SK-N-SH treated with all-trans-retinoic acid at 6 μM for 48 hours (cell line): Measurements from ENCODE around the gene RHBDL1.

ENCODE experiments used
- ATAC-seq: fragments of 200-7000 bp; cut with Tn5 transposase; 3 replicates; pipeline ENCODE4 v1.9.1; 2020; ENCODE audit warnings: mild to moderate bottlenecking, moderate library complexity
- ARNTL ChIP-seq: fragments of 450-650 bp; formaldehyde crosslinking; IDR thresholded peaks from 2 replicates; pipeline ENCODE4 v1.5.0; 2020; ENCODE audit warnings: low read depth, mild to moderate bottlenecking, moderate library complexity, borderline replicate concordance
- BACH2 ChIP-seq: fragments of 250-450 bp; sonication (Bioruptor Pico); IDR thresholded peaks from 2 replicates; pipeline ENCODE4 v1.9.0; 2021; ENCODE audit warnings: mild to moderate bottlenecking, borderline replicate concordance
- CSDC2 ChIP-seq: fragments of 250-450 bp; sonication (Bioruptor Pico); IDR thresholded peaks from 2 replicates; pipeline ENCODE4 v1.5.0; 2020; ENCODE audit warnings: mild to moderate bottlenecking, moderate library complexity
- ESRRG ChIP-seq: fragments of 250-450 bp; sonication (Bioruptor Pico); IDR thresholded peaks from 2 replicates; pipeline ENCODE4 v1.6.1; 2021; ENCODE audit warnings: mild to moderate bottlenecking
- GLIS3 ChIP-seq: fragments of 250-450 bp; sonication (Bioruptor Pico); IDR thresholded peaks from 2 replicates; pipeline ENCODE4 v1.5.0; 2020; ENCODE audit warnings: mild to moderate bottlenecking, moderate library complexity
- ISL1 ChIP-seq: fragments of 250-450 bp; sonication (Bioruptor Pico); IDR thresholded peaks from 2 replicates; pipeline ENCODE4 v2.1.2; 2022; ENCODE audit warnings: mild to moderate bottlenecking, moderate library complexity
- OSR1 ChIP-seq: fragments of 250-450 bp; sonication (Bioruptor Pico); IDR thresholded peaks from 2 replicates; pipeline ENCODE4 v1.8.0; 2022; ENCODE audit warnings: moderate library complexity, mild to moderate bottlenecking, inconsistent platforms
- PPARA ChIP-seq: fragments of 250-450 bp; sonication (Bioruptor Pico); IDR thresholded peaks from 2 replicates; pipeline ENCODE4 v1.5.0; 2020; ENCODE audit warnings: mild to moderate bottlenecking, borderline replicate concordance
- RARB ChIP-seq: fragments of 250-450 bp; sonication (Bioruptor Pico); IDR thresholded peaks from 2 replicates; pipeline ENCODE4 v1.8.0; 2021; ENCODE audit warnings: mild to moderate bottlenecking, moderate library complexity
- SNAI2 ChIP-seq: fragments of 250-450 bp; sonication (Bioruptor Pico); IDR thresholded peaks from 2 replicates; pipeline ENCODE4 v1.5.0; 2020; ENCODE audit warnings: mild to moderate bottlenecking, moderate library complexity
- TCF4 ChIP-seq: fragments of 250-450 bp; sonication (Bioruptor Pico); IDR thresholded peaks from 2 replicates; pipeline ENCODE4 v1.8.0; 2021; ENCODE audit warnings: mild to moderate bottlenecking, moderate library complexity, borderline replicate concordance
- TOX ChIP-seq: fragments of 250-450 bp; sonication (Bioruptor Pico); IDR thresholded peaks from 2 replicates; pipeline ENCODE4 v1.8.0; 2021; ENCODE audit warnings: mild to moderate bottlenecking, moderate library complexity, borderline replicate concordance
- ZFP30 ChIP-seq: fragments of 450-650 bp; formaldehyde crosslinking; IDR thresholded peaks from 2 replicates; pipeline ENCODE4 v1.5.0; 2022; ENCODE audit warnings: mild to moderate bottlenecking, moderate library complexity
- ZNF565 ChIP-seq: fragments of 450-650 bp; formaldehyde crosslinking; conservative IDR thresholded peaks from 2 replicates; pipeline ENCODE4 v1.5.0; 2020; ENCODE audit warnings: low read depth, mild to moderate bottlenecking, moderate library complexity
- ZNF70 ChIP-seq: fragments of 450-650 bp; formaldehyde crosslinking; IDR thresholded peaks from 2 replicates; pipeline ENCODE4 v1.5.0; 2020; ENCODE audit warnings: mild to moderate bottlenecking, moderate library complexity
- ZNF8 ChIP-seq: fragments of 450-650 bp; formaldehyde crosslinking; IDR thresholded peaks from 2 replicates; pipeline ENCODE4 v1.5.0; 2020; ENCODE audit warnings: mild to moderate bottlenecking, moderate library complexity
- TF ChIP-seq, protein P1 (sequence below): fragments of 250-450 bp; sonication (Bioruptor Pico); IDR thresholded peaks from 2 replicates; pipeline ENCODE4 v1.5.1; 2021; ENCODE audit warnings: mild to moderate bottlenecking, moderate library complexity
- TF ChIP-seq, protein P2 (sequence below): fragments of 250-450 bp; sonication (Bioruptor Pico); IDR thresholded peaks from 2 replicates; pipeline ENCODE4 v1.5.1; 2020; ENCODE audit warnings: low read depth, mild to moderate bottlenecking, moderate library complexity
- TF ChIP-seq, protein P3 (sequence below): fragments of 250-450 bp; sonication (Bioruptor Pico); IDR thresholded peaks from 2 replicates; pipeline ENCODE4 v1.8.0; 2021; ENCODE audit warnings: low read depth, mild to moderate bottlenecking, moderate library complexity, borderline replicate concordance

Gene RHBDL1

DNA sequence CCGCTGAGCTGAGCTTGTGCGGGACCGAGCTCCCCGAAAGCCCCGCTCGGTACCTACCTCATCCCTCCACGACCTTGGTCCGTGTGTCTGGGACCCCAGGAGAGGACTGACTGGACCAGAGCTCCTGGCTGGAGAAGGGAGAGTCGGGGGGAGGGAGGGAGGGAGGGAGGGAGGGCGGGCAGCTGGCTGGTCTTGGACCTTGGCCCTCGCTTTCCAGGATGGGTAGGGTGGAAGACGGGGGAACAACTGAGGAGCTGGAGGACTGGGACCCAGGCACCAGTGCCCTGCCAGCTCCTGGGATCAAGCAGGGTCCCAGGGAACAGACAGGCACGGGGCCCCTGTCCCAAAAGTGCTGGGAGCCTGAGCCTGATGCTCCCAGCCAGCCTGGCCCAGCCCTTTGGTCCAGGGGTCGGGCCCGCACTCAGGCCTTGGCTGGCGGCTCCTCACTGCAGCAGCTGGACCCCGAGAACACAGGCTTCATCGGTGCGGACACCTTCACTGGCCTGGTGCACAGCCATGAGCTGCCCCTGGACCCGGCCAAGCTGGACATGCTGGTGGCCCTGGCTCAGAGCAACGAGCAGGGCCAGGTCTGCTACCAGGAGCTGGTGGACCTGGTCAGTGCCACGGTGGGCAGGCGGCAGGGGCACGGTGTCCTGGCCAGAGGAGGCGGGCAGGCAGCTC is 553 bp downstream of the RHBDL1 start:
- ATAC-seq, result no peak
- TF ChIP-seq GLIS3 (CRISPR knock-in tag), result no peak
- TF ChIP-seq RARB (CRISPR knock-in tag), result no peak
- TF ChIP-seq PPARA (CRISPR knock-in tag), result no peak
- no peak for TF ChIP-seq ZFP30 (CRISPR knock-in tag)
- no peak for TF ChIP-seq ISL1 (CRISPR knock-in tag)
- TF ChIP-seq ARNTL (CRISPR knock-in tag), result no peak
- TF ChIP-seq SNAI2, result no peak
- TF ChIP-seq, protein P1, sequence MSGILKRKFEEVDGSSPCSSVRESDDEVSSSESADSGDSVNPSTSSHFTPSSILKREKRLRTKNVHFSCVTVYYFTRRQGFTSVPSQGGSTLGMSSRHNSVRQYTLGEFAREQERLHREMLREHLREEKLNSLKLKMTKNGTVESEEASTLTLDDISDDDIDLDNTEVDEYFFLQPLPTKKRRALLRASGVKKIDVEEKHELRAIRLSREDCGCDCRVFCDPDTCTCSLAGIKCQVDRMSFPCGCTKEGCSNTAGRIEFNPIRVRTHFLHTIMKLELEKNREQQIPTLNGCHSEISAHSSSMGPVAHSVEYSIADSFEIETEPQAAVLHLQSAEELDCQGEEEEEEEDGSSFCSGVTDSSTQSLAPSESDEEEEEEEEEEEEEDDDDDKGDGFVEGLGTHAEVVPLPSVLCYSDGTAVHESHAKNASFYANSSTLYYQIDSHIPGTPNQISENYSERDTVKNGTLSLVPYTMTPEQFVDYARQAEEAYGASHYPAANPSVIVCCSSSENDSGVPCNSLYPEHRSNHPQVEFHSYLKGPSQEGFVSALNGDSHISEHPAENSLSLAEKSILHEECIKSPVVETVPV (CRISPR knock-in tag), result no peak

DNA sequence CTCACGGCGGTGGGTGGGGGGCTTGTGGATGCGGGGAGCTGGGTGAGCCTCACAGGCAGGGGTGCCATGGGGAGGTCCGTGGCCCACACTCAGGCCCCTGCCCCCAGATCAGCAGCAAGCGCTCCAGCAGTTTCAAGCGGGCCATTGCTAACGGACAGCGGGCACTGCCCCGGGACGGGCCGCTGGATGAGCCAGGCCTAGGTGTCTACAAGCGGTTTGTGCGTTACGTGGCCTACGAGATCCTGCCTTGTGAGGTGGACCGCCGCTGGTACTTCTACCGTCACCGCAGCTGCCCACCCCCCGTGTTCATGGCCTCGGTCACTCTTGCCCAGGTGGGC is 1.1 kb downstream of the RHBDL1 start:
- ATAC-seq, result no peak
- TF ChIP-seq, protein P1 (CRISPR knock-in tag), result no peak
- TF ChIP-seq ZNF70 (CRISPR knock-in tag), result no peak
- no peak for TF ChIP-seq CSDC2 (CRISPR knock-in tag)
- no peak for TF ChIP-seq TCF4 (CRISPR knock-in tag)
- TF ChIP-seq, protein P2, sequence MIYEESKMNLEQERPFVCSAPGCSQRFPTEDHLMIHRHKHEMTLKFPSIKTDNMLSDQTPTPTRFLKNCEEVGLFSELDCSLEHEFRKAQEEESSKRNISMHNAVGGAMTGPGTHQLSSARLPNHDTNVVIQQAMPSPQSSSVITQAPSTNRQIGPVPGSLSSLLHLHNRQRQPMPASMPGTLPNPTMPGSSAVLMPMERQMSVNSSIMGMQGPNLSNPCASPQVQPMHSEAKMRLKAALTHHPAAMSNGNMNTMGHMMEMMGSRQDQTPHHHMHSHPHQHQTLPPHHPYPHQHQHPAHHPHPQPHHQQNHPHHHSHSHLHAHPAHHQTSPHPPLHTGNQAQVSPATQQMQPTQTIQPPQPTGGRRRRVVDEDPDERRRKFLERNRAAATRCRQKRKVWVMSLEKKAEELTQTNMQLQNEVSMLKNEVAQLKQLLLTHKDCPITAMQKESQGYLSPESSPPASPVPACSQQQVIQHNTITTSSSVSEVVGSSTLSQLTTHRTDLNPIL (CRISPR knock-in tag), result no peak
- TF ChIP-seq ZNF565 (CRISPR knock-in tag), result no peak
- no peak for TF ChIP-seq BACH2
- TF ChIP-seq GLIS3 (CRISPR knock-in tag), result no peak
- no peak for TF ChIP-seq PPARA (CRISPR knock-in tag)
- no peak for TF ChIP-seq ESRRG (CRISPR knock-in tag)
- no peak for TF ChIP-seq ZNF8 (CRISPR knock-in tag)
- TF ChIP-seq RARB (CRISPR knock-in tag), result no peak

DNA sequence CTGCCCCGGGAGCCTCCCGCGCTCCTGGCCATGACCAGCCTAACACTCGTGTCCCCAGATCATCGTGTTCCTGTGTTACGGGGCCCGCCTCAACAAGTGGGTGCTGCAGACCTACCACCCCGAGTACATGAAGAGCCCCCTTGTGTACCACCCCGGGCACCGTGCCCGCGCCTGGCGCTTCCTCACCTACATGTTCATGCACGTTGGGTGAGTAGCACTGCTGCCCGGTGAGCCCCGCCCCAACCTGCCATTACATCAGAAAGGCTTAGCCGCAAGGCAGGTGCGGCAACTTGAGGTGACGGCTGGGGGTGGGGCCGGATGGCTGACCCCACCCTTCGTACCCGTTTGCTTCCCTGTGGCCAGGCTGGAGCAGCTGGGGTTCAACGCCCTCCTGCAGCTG is 1.4 kb downstream of the RHBDL1 start:
- no peak for TF ChIP-seq ESRRG (CRISPR knock-in tag)
- no peak for TF ChIP-seq OSR1 (CRISPR knock-in tag)
- TF ChIP-seq, protein P1 (CRISPR knock-in tag), result no peak
- TF ChIP-seq PPARA (CRISPR knock-in tag), result no peak
- TF ChIP-seq CSDC2 (CRISPR knock-in tag), result no peak
- TF ChIP-seq BACH2, result no peak
- TF ChIP-seq SNAI2, result no peak
- no peak for TF ChIP-seq ZNF565 (CRISPR knock-in tag)
- no peak for TF ChIP-seq ZFP30 (CRISPR knock-in tag)
- TF ChIP-seq, protein P3, sequence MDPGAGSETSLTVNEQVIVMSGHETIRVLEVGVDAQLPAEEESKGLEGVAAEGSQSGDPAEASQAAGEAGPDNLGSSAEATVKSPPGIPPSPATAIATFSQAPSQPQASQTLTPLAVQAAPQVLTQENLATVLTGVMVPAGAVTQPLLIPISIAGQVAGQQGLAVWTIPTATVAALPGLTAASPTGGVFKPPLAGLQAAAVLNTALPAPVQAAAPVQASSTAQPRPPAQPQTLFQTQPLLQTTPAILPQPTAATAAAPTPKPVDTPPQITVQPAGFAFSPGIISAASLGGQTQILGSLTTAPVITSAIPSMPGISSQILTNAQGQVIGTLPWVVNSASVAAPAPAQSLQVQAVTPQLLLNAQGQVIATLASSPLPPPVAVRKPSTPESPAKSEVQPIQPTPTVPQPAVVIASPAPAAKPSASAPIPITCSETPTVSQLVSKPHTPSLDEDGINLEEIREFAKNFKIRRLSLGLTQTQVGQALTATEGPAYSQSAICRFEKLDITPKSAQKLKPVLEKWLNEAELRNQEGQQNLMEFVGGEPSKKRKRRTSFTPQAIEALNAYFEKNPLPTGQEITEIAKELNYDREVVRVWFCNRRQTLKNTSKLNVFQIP (CRISPR knock-in tag), result no peak
- TF ChIP-seq TOX (CRISPR knock-in tag), result no peak
- no peak for ATAC-seq
